Testis (tissue), 2 donors: ENCODE data around the gene GPR150.

Source experiments
- POLR2A ChIP-seq: fragments of 450-650 bp; IDR thresholded peaks from one replicate; pipeline ENCODE4 v1.6.1; 2017; ENCODE audit warnings: antibody characterized with exemption, mild to moderate bottlenecking, moderate library complexity
- TF ChIP-seq, protein P1 (sequence below), 3 experiments: fragments of 450-650 bp in 2 of 3; fragments of 200-600 bp in 1 of 3; sonication (generic) in 1 of 3; IDR thresholded peaks; one replicate each; pipeline ENCODE4 v1.5.1; 2016 to 2019; ENCODE audit warnings: antibody characterized with exemption in 3 of 3, mild to moderate bottlenecking in 2 of 3, moderate library complexity in 1 of 3

DNA sequence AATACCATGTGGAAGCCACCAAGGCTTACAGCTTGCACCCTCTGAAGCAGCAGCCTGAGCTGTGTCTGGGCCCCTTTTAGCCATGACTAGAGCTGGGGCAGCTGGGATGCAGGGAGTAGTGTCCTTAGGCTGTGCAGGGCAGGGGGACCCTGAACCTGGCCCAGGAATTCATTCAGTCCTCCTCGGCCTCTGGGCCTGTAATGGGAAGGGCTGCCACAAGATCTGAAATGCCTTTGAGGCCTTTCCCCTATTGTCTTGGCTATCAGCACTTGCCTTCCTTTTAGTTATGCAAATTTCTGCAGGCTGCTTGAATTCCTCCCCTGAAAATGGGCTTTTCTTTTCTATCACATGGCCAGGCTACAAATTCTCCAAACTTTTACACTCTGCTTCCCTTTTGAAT, 9.0 kb downstream of the GPR150 start:
- no peak for TF ChIP-seq POLR2A
- TF ChIP-seq, protein P1, sequence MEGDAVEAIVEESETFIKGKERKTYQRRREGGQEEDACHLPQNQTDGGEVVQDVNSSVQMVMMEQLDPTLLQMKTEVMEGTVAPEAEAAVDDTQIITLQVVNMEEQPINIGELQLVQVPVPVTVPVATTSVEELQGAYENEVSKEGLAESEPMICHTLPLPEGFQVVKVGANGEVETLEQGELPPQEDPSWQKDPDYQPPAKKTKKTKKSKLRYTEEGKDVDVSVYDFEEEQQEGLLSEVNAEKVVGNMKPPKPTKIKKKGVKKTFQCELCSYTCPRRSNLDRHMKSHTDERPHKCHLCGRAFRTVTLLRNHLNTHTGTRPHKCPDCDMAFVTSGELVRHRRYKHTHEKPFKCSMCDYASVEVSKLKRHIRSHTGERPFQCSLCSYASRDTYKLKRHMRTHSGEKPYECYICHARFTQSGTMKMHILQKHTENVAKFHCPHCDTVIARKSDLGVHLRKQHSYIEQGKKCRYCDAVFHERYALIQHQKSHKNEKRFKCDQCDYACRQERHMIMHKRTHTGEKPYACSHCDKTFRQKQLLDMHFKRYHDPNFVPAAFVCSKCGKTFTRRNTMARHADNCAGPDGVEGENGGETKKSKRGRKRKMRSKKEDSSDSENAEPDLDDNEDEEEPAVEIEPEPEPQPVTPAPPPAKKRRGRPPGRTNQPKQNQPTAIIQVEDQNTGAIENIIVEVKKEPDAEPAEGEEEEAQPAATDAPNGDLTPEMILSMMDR (IDR thresholded peaks at IDR 0.05), result no peak
